Neural progenitor cell (in vitro differentiated cells): ENCODE results near the gene SOAT1. TPM values are rescaled to one million over a fixed set of nuclear protein-coding genes. Genes with fewer than 3 reads are reported as not detected.

Experiments
- DNase-seq: peaks from one replicate; pipeline ENCODE4 v3.0.0-alpha.2; 2016; ENCODE audit warnings: low spot score
- H2AFZ ChIP-seq: fragments of 200-600 bp; sonication (generic); replicated peaks from 2 replicates; pipeline ENCODE4 v1.6.1; 2016; ENCODE audit warnings: antibody characterized with exemption
- H3F3A ChIP-seq: fragments of 200-600 bp; sonication (generic); 2 replicates; pipeline ENCODE4 v1.6.1; 2016; ENCODE audit warnings: antibody characterized with exemption, low read depth
- H3K27ac ChIP-seq: fragments of 200-600 bp; sonication (generic); 2 replicates; pipeline ENCODE4 v1.5.1; 2016; ENCODE audit warnings: mild to moderate bottlenecking
- H3K27me3 ChIP-seq: fragments of 200-600 bp; sonication (generic); 2 replicates; pipeline ENCODE4 v1.6.1; 2016; ENCODE audit warnings: mild to moderate bottlenecking, moderate library complexity
- H3K36me3 ChIP-seq: fragments of 200-600 bp; sonication (generic); 2 replicates; pipeline ENCODE4 v1.5.1; 2016
- H3K4me1 ChIP-seq: fragments of 200-600 bp; sonication (generic); 2 replicates; pipeline ENCODE4 v1.6.1; 2016; ENCODE audit warnings: mixed run types
- H3K4me2 ChIP-seq: fragments of 200-600 bp; sonication (generic); 2 replicates; pipeline ENCODE4 v1.6.1; 2016
- H3K4me3 ChIP-seq: fragments of 200-600 bp; sonication (generic); 2 replicates; pipeline ENCODE4 v1.5.1; 2016
- H3K79me2 ChIP-seq: fragments of 200-600 bp; sonication (generic); 2 replicates; pipeline ENCODE4 v1.6.1; 2016; ENCODE audit warnings: low read depth
- H3K9ac ChIP-seq: fragments of 200-600 bp; sonication (generic); 2 replicates; pipeline ENCODE4 v1.6.1; 2016
- H3K9me3 ChIP-seq: fragments of 200-600 bp; sonication (generic); 2 replicates; pipeline ENCODE4 v1.5.1; 2016; ENCODE audit warnings: low read depth
- H4K20me1 ChIP-seq: fragments of 200-600 bp; sonication (generic); 2 replicates; pipeline ENCODE4 v1.6.1; 2016; ENCODE audit warnings: low read depth
- H3K27ac Mint-ChIP-seq: 3 replicates; pipeline ENCODE4 v1.8.0; 2021; ENCODE audit warnings: mixed read lengths
- H3K27me3 Mint-ChIP-seq: 2 replicates; pipeline ENCODE4 v1.8.0; 2022; ENCODE audit warnings: low read depth, mild to moderate bottlenecking, inconsistent platforms, moderate library complexity, mixed read lengths; ENCODE audit not compliant: insufficient read depth
- H3K36me3 Mint-ChIP-seq: 3 replicates; pipeline ENCODE4 v1.8.0; 2021; ENCODE audit warnings: mixed read lengths
- H3K4me1 Mint-ChIP-seq: 3 replicates; pipeline ENCODE4 v1.8.0; 2021; ENCODE audit warnings: mixed read lengths
- H3K4me3 Mint-ChIP-seq: 3 replicates; pipeline ENCODE4 v1.8.0; 2021; ENCODE audit warnings: mild to moderate bottlenecking, moderate library complexity, mixed read lengths
- H3K9me3 Mint-ChIP-seq: 3 replicates; pipeline ENCODE4 v1.8.0; 2020; ENCODE audit warnings: mixed read lengths
- EZH2 ChIP-seq: fragments of 200-600 bp; sonication (generic); IDR thresholded peaks from 2 replicates; pipeline ENCODE4 v1.6.1; 2017; ENCODE audit warnings: antibody characterized with exemption, mild to moderate bottlenecking, moderate library complexity
- EZH2phosphoT487 ChIP-seq: fragments of 200-600 bp; sonication (generic); IDR thresholded peaks from 2 replicates; pipeline ENCODE4 v1.6.1; 2017; ENCODE audit warnings: antibody characterized with exemption
- total RNA-seq: library from RNA; depleted of rRNA; stranded (reverse); fragments of >200 nt; gene quantifications from 2 replicates; pipeline ENCODE4 v1.2.3, GENCODE V29; 2015; ENCODE audit warnings: low replicate concordance
- TF ChIP-seq, protein P1 (sequence below): fragments of 200-600 bp; sonication (generic); IDR thresholded peaks from 2 replicates; pipeline ENCODE4 v1.5.1; 2017; ENCODE audit warnings: antibody characterized with exemption, mild to moderate bottlenecking

The SOAT1 gene
- total RNA-seq, 1 donor from 2014 or later = 15.3 TPM

- Histone ChIP-seq H3K4me2 (no peak overlapping the region), H3K9ac (no peak overlapping the region), H3K27ac (no peak overlapping the region), H3K27me3 (no peaks in the 10 kb centered on the region), H3F3A (no peaks in the 10 kb centered on the region), H2AFZ (no peak overlapping the region), H3K4me3 (no peak overlapping the region), H4K20me1 (no peaks in the 10 kb centered on the region), H3K9me3 (no peaks in the 10 kb centered on the region), H3K79me2 (peaks cover 32% of the 10 kb centered on the region), H3K36me3 (peaks cover 4% of the 10 kb centered on the region), H3K4me1 (no peaks in the 10 kb centered on the region)
- H3K27me3 Mint-ChIP-seq = no peaks in the 10 kb centered on the region
- peaks cover 2% of the 10 kb centered on the region for H3K9me3 Mint-ChIP-seq
- H3K4me1 Mint-ChIP-seq = peaks cover 3% of the 10 kb centered on the region
- no peak overlapping the region for H3K27ac Mint-ChIP-seq
- TF ChIP-seq, protein P1, sequence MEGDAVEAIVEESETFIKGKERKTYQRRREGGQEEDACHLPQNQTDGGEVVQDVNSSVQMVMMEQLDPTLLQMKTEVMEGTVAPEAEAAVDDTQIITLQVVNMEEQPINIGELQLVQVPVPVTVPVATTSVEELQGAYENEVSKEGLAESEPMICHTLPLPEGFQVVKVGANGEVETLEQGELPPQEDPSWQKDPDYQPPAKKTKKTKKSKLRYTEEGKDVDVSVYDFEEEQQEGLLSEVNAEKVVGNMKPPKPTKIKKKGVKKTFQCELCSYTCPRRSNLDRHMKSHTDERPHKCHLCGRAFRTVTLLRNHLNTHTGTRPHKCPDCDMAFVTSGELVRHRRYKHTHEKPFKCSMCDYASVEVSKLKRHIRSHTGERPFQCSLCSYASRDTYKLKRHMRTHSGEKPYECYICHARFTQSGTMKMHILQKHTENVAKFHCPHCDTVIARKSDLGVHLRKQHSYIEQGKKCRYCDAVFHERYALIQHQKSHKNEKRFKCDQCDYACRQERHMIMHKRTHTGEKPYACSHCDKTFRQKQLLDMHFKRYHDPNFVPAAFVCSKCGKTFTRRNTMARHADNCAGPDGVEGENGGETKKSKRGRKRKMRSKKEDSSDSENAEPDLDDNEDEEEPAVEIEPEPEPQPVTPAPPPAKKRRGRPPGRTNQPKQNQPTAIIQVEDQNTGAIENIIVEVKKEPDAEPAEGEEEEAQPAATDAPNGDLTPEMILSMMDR = no peak
- TF ChIP-seq EZH2 (no peak), EZH2phosphoT487 (no peak)
- peaks cover 21% of the 10 kb centered on the region for H3K36me3 Mint-ChIP-seq
- DNase-seq = no peak
- no peak overlapping the region for H3K4me3 Mint-ChIP-seq
These were observed 9.7 kb downstream of the SOAT1 start for GRCh38 chr1:179303200-179303785.

- Histone ChIP-seq H3K27me3 (no peaks in the 10 kb centered on the region), H3K9ac (no peak overlapping the region), H3K9me3 (no peaks in the 10 kb centered on the region), H3K79me2 (peaks cover 16% of the 10 kb centered on the region), H3K36me3 (peaks cover 4% of the 10 kb centered on the region), H4K20me1 (no peaks in the 10 kb centered on the region), H3K4me2 (no peak overlapping the region), H3K27ac (no peak overlapping the region), H3F3A (no peaks in the 10 kb centered on the region), H3K4me1 (no peaks in the 10 kb centered on the region), H3K4me3 (no peak overlapping the region), H2AFZ (no peak overlapping the region)
- DNase-seq = no peak
- Mint-ChIP-seq H3K4me1 (peaks cover 3% of the 10 kb centered on the region), H3K27ac (no peak overlapping the region), H3K27me3 (no peaks in the 10 kb centered on the region), H3K36me3 (peaks cover 21% of the 10 kb centered on the region), H3K9me3 (peaks cover 2% of the 10 kb centered on the region), H3K4me3 (no peak overlapping the region)
- TF ChIP-seq EZH2 (no peak), EZH2phosphoT487 (no peak)
These were observed 11.9 kb downstream of the SOAT1 start for GRCh38 chr1:179305450-179305849.

- H3K36me3 Mint-ChIP-seq = peaks cover 15% of the 10 kb centered on the region
- peaks cover 7% of the 10 kb centered on the region for H3K4me1 Mint-ChIP-seq
These were observed 16.7 kb downstream of the SOAT1 start for GRCh38 chr1:179310291-179310690.

GRCh38 chr1:179310721-179311120 is 17.1 kb downstream of the SOAT1 start:
- H3K27me3 ChIP-seq = no peaks in the 10 kb centered on the region
- no peaks in the 10 kb centered on the region for H3K36me3 ChIP-seq
- Mint-ChIP-seq H3K27me3 (no peaks in the 10 kb centered on the region), H3K4me3 (no peak overlapping the region), H3K27ac (no peak overlapping the region), H3K9me3 (no peaks in the 10 kb centered on the region), H3K36me3 (peaks cover 14% of the 10 kb centered on the region), H3K4me1 (peaks cover 7% of the 10 kb centered on the region)
- TF ChIP-seq EZH2phosphoT487 = no peak
- TF ChIP-seq, protein P1 = no peak
- TF ChIP-seq EZH2 = no peak
- H3K9me3 ChIP-seq = no peaks in the 10 kb centered on the region
- H3K27ac ChIP-seq = no peak overlapping the region
- no peak overlapping the region for H3K4me3 ChIP-seq
- H3K4me2 ChIP-seq = no peak overlapping the region
- H3K9ac ChIP-seq = no peak overlapping the region
- no peaks in the 10 kb centered on the region for H3K4me1 ChIP-seq
- no peaks in the 10 kb centered on the region for H3K79me2 ChIP-seq
- H3F3A ChIP-seq = no peaks in the 10 kb centered on the region
- no peak for DNase-seq
- H4K20me1 ChIP-seq = no peaks in the 10 kb centered on the region
- no peak overlapping the region for H2AFZ ChIP-seq

More at GRCh38 chr1:179310291-179310690, 16.7 kb downstream of the SOAT1 start:
- TF ChIP-seq EZH2 (no peak), EZH2phosphoT487 (no peak)
- TF ChIP-seq, protein P1 = no peak
- Histone ChIP-seq H3K4me3 (no peak overlapping the region), H3K4me2 (no peak overlapping the region), H3K27ac (no peak overlapping the region), H2AFZ (no peak overlapping the region), H3K4me1 (no peaks in the 10 kb centered on the region), H3K27me3 (no peaks in the 10 kb centered on the region), H3K9ac (no peak overlapping the region), H4K20me1 (no peaks in the 10 kb centered on the region), H3F3A (no peaks in the 10 kb centered on the region), H3K9me3 (no peaks in the 10 kb centered on the region), H3K79me2 (no peaks in the 10 kb centered on the region), H3K36me3 (no peaks in the 10 kb centered on the region)
- no peak for DNase-seq
- H3K27me3 Mint-ChIP-seq = no peaks in the 10 kb centered on the region
- H3K4me3 Mint-ChIP-seq = no peak overlapping the region
- no peak overlapping the region for H3K27ac Mint-ChIP-seq
- H3K9me3 Mint-ChIP-seq = no peaks in the 10 kb centered on the region
